CD4-positive, alpha-beta T cell (primary cell): ENCODE data around the gene LEMD2. TPM values are rescaled to one million over a fixed set of nuclear protein-coding genes. Genes with fewer than 3 reads are reported as not detected.

ENCODE experiments used
- ATAC-seq: fragments of 200-7000 bp; cut with Tn5 transposase; one replicate; pipeline ENCODE4 v1.10.0; 2022; ENCODE audit warnings: mild to moderate bottlenecking; ENCODE audit not compliant: poor library complexity
- CTCF ChIA-PET: fragments of 350-600 bp; sonication (Branson Sonifier 250); formaldehyde crosslinking; loops from one replicate; lab custom pipeline; 2021; ENCODE audit warnings: antibody characterized with exemption, inconsistent platforms; lab: Charles Lee
- POLR2A ChIA-PET: fragments of 350-600 bp; sonication (Branson Sonifier 250); formaldehyde crosslinking; loops from one replicate; lab custom pipeline; 2021; ENCODE audit warnings: antibody characterized with exemption, inconsistent platforms; lab: Charles Lee
- DNase-seq, 14 experiments: peaks; one replicate each; pipeline ENCODE4 v3.0.0-alpha.2; 2013 to 2020; ENCODE audit warnings: mixed read lengths in 2 of 14
- H3K27ac ChIP-seq, 2 donors: one replicate each; pipeline versions ENCODE4 v1.5.1 to v1.7.0; 2013; ENCODE audit warnings: low read length in 2 of 2, low read depth in 1 of 2, mild to moderate bottlenecking in 1 of 2
- H3K27me3 ChIP-seq, 2 experiments: 1 replicate in 1 of 2; 2 replicates in 1 of 2; pipeline versions ENCODE4 v1.6.1 to v1.7.0; 2013; ENCODE audit warnings: low read length in 2 of 2, control low read depth in 1 of 2, mild to moderate bottlenecking in 1 of 2, moderate library complexity in 1 of 2; ENCODE audit not compliant: insufficient read depth in 2 of 2, control insufficient read depth in 1 of 2
- H3K36me3 ChIP-seq: one replicate; pipeline ENCODE4 v1.6.1; 2013; ENCODE audit warnings: low read length, control low read depth; ENCODE audit not compliant: insufficient read depth
- H3K4me1 ChIP-seq: one replicate; pipeline ENCODE4 v1.6.1; 2013; ENCODE audit warnings: low read length, control low read depth; ENCODE audit not compliant: insufficient read depth
- H3K4me3 ChIP-seq: one replicate; pipeline ENCODE4 v1.5.1; 2013; ENCODE audit warnings: mild to moderate bottlenecking, low read length, moderate library complexity
- H3K9me3 ChIP-seq, 2 experiments: 1 replicate in 1 of 2; 2 replicates in 1 of 2; pipeline versions ENCODE4 v1.6.1 to v1.7.0; 2013; ENCODE audit warnings: low read length in 2 of 2, mild to moderate bottlenecking in 2 of 2, control low read depth in 1 of 2, moderate library complexity in 1 of 2; ENCODE audit not compliant: control insufficient read depth in 1 of 2, insufficient read depth in 1 of 2
- H3K27ac Mint-ChIP-seq: one replicate; pipeline ENCODE4 v1.8.0; 2020; ENCODE audit warnings: mixed read lengths
- H3K27me3 Mint-ChIP-seq: one replicate; pipeline ENCODE4 v1.8.0; 2021; ENCODE audit warnings: mixed read lengths
- H3K36me3 Mint-ChIP-seq: one replicate; pipeline ENCODE4 v1.8.0; 2021; ENCODE audit warnings: low read depth, mixed read lengths
- H3K4me1 Mint-ChIP-seq: one replicate; pipeline ENCODE4 v1.8.0; 2021; ENCODE audit warnings: low read depth, mixed read lengths
- H3K4me3 Mint-ChIP-seq: one replicate; pipeline ENCODE4 v1.8.0; 2020; ENCODE audit warnings: mild to moderate bottlenecking, mixed read lengths
- H3K9me3 Mint-ChIP-seq: one replicate; pipeline ENCODE4 v1.8.0; 2020; ENCODE audit warnings: mixed read lengths
- CTCF ChIP-seq: fragments of 200-600 bp; IDR thresholded peaks from one replicate; pipeline ENCODE4 v1.8.0; 2022; ENCODE audit warnings: antibody characterized with exemption, mild to moderate bottlenecking
- intact Hi-C, 2 experiments: fragments of 100-400 bp; cut with DNase I in 1 of 2; cut with micrococcal nuclease in 1 of 2; formaldehyde crosslinking; loops; one replicate each; pipeline versions ENCODE4 v1.15.1 to v1.9.0; 2023 to 2025; cut with DNase I, micrococcal nuclease
- total RNA-seq, 174 experiments: library from RNA in 2 of 174; stranded (reverse) in 2 of 174; gene quantifications; one replicate each; pipeline ENCODE4 v1.2.3 and lab custom pipeline; 2021 to 2026

Gene LEMD2
- total RNA-seq, 2 experiments from 2014 or later = 122 to 124 TPM

DNA sequence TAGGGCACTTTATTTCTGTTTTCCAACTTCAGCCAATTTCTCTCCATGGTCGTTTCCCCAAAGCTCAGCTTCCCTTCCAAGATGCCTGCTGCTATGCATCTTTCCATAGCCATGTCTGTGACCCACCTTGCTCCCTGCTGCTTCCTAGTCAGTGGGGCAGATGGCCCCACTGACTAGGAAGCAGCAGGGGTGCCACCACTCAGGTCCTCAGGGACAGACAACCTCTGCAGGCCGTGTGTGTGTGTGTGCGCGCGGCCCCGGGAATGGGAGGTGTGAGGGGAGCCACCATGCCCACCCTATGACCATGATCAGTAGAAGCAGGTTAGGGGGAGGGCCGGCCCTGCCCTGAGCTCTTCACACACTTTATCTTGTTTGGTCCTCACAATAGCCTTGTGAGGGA lies 39.5 kb downstream of the LEMD2 start:
- no peak for ATAC-seq
- POLR2A ChIA-PET = no interaction called here
- CTCF ChIA-PET = no interaction called here

GRCh38 chr6:33748841-33749240 lies 40.1 kb downstream of the LEMD2 start:
- Mint-ChIP-seq H3K4me1 (peaks cover 5% of the 10 kb centered on the region), H3K4me3 (no peak overlapping the region), H3K9me3 (no peaks in the 10 kb centered on the region), H3K36me3 (no peaks in the 10 kb centered on the region), H3K27me3 (peaks cover 4% of the 10 kb centered on the region), H3K27ac (no peak overlapping the region)
- intact Hi-C loops = no loop called here
- no peak for DNase-seq
- no peak for ATAC-seq
- POLR2A ChIA-PET = no interaction called here
- peaks cover 0 to 2% of the 10 kb centered on the region in 2 experiments for H3K27me3 ChIP-seq
- no peaks in the 10 kb centered on the region for H3K36me3 ChIP-seq
- H3K4me1 ChIP-seq = peaks cover 5% of the 10 kb centered on the region
- H3K27ac ChIP-seq = no peak overlapping the region
- CTCF ChIA-PET = no interaction called here
- no peak overlapping the region for H3K4me3 ChIP-seq
- H3K9me3 ChIP-seq = no peaks in the 10 kb centered on the region
- TF ChIP-seq CTCF = no peak

More for the DNA sequence above, 39.5 kb downstream of the LEMD2 start:
- Mint-ChIP-seq H3K4me3 (no peak overlapping the region), H3K27ac (no peak overlapping the region), H3K9me3 (no peaks in the 10 kb centered on the region), H3K27me3 (peaks cover under 1% of the 10 kb centered on the region), H3K36me3 (no peaks in the 10 kb centered on the region), H3K4me1 (peaks cover under 1% of the 10 kb centered on the region)
- H3K27me3 ChIP-seq = peaks cover 0 to 2% of the 10 kb centered on the region in 2 experiments
- intact Hi-C loops = no loop called here
- no peak overlapping the region for H3K4me3 ChIP-seq
- H3K27ac ChIP-seq = no peak overlapping the region
- H3K9me3 ChIP-seq = no peaks in the 10 kb centered on the region
- no peak for DNase-seq
- H3K36me3 ChIP-seq = no peaks in the 10 kb centered on the region
- peaks cover 2% of the 10 kb centered on the region for H3K4me1 ChIP-seq
- no peak for TF ChIP-seq CTCF

GRCh38 chr6:33747823-33748222 lies 41.1 kb downstream of the LEMD2 start:
- Histone ChIP-seq H3K27ac (no peak overlapping the region), H3K9me3 (no peaks in the 10 kb centered on the region), H3K36me3 (no peaks in the 10 kb centered on the region), H3K4me3 (no peak overlapping the region), H3K27me3 (peaks cover 2 to 4% of the 10 kb centered on the region in 2 experiments), H3K4me1 (peaks cover 5% of the 10 kb centered on the region)
- ATAC-seq (no peak), DNase-seq (no peak)
- intact Hi-C loops = no loop called here
- ChIA-PET POLR2A (no interaction called here), CTCF (no interaction called here)
- no peak overlapping the region for H3K4me3 Mint-ChIP-seq
- H3K36me3 Mint-ChIP-seq = no peaks in the 10 kb centered on the region
- no peak overlapping the region for H3K27ac Mint-ChIP-seq
- H3K27me3 Mint-ChIP-seq = peaks cover 5% of the 10 kb centered on the region
- no peak for TF ChIP-seq CTCF
- peaks cover 5% of the 10 kb centered on the region for H3K4me1 Mint-ChIP-seq
- no peaks in the 10 kb centered on the region for H3K9me3 Mint-ChIP-seq
